Measurements from ENCODE around the gene DRAXIN. TPM values are rescaled to one million over a fixed set of nuclear protein-coding genes. Genes with fewer than 3 reads are reported as not detected.

The DRAXIN gene
- total RNA-seq, 1 experiment from 2014 or later = 20.5 TPM

DNA sequence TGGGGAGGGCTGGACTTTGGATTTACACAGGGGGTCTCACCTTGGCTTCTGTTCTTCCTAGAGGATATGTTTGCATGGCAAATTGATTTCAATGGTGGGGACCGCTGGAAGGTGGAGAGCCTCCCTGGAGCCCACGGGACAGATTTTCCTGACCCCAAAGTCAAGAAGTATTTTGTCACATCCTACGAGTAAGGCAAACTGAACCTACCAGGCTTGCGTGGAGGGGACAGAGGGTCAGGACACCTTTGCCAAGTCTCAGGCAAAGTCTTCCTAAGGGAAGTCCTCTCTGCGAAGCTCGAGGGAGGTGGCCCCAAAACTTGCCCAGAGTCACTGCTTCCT, 20.3 kb upstream of the DRAXIN start:
- Mint-ChIP-seq H3K4me1 (no peaks in the 10 kb centered on the region), H3K4me3 (no peak overlapping the region), H3K9me3 (no peaks in the 10 kb centered on the region), H3K27ac (no peak overlapping the region), H3K27me3 (ENCODE audit: low read depth) (peaks cover 1% of the 10 kb centered on the region; the same call in 1 of the 2 replicates), H3K36me3 (ENCODE audit: insufficient read depth in 1 of 3, low read depth in 3 of 3) (peaks cover 38 to 78% (median 70%) of the 10 kb centered on the region in 3 experiments)
- no peak overlapping the region for H2BK15ac ChIP-seq (ENCODE audit: low read depth, low read length)
- no peak overlapping the region for H3K56ac ChIP-seq (ENCODE audit: insufficient read length, low read depth, low read length)
- H2BK120ac ChIP-seq (ENCODE audit: low read depth, low read length, poor library complexity, severe bottlenecking) = no peak overlapping the region
- no peaks in the 10 kb centered on the region for H3K9me3 ChIP-seq (ENCODE audit: control insufficient read depth, low read depth, low read length)
- H3T11ph ChIP-seq (ENCODE audit: low read length) = no peak overlapping the region
- no peak overlapping the region for H3K23ac ChIP-seq (ENCODE audit: insufficient read length, low read depth, low read length)
- no peak overlapping the region for H4K5ac ChIP-seq (ENCODE audit: insufficient read length, low read depth, low read length)
- H2BK20ac ChIP-seq (ENCODE audit: low read depth, low read length, poor library complexity, severe bottlenecking) = no peak overlapping the region
- no peak overlapping the region for H2BK12ac ChIP-seq (ENCODE audit: insufficient read length, low read depth, low read length)
- no peak for DNase-seq
- H4K20me1 ChIP-seq (ENCODE audit: control insufficient read depth, insufficient read depth, insufficient read length) = no peaks in the 10 kb centered on the region
- no peak overlapping the region for H3K4ac ChIP-seq (ENCODE audit: low read depth, low read length)
- no peak overlapping the region for H2AFZ ChIP-seq (ENCODE audit: low read length)
- H2AK5ac ChIP-seq (ENCODE audit: insufficient read length, low read length) = no peak overlapping the region
- H4K91ac ChIP-seq (ENCODE audit: insufficient read length, low read depth, low read length) = no peak overlapping the region
- H3K14ac ChIP-seq (ENCODE audit: insufficient read depth, low read length) = no peak overlapping the region
- H3K79me1 ChIP-seq (ENCODE audit: insufficient read depth, low read depth, low read length, poor library complexity, severe bottlenecking) = no peaks in the 10 kb centered on the region
- no peaks in the 10 kb centered on the region for H3K4me1 ChIP-seq (ENCODE audit: insufficient read depth, low read length)
- no peak overlapping the region for H4K8ac ChIP-seq (replicated peaks; ENCODE audit: insufficient read length, low read depth, low read length)
- H3K27ac ChIP-seq (ENCODE audit: insufficient read length, low read depth, low read length) = no peak overlapping the region
- H3K18ac ChIP-seq (ENCODE audit: insufficient read length, low read depth, low read length) = no peak overlapping the region
- no peak overlapping the region for H3K4me2 ChIP-seq (ENCODE audit: insufficient read depth, insufficient read length, low read length)
- H3K23me2 ChIP-seq (ENCODE audit: insufficient read length, low read depth, low read length, poor library complexity, severe bottlenecking) = no peaks in the 10 kb centered on the region
- no peaks in the 10 kb centered on the region for H3K79me2 ChIP-seq (ENCODE audit: insufficient read depth, low read length)
- WGBS (ENCODE audit: extremely low coverage, insufficient read length, low lambda C conversion rate) = no CpG with 5 or more reads among the region's 6 CpGs
- no peak overlapping the region for H3K9ac ChIP-seq (ENCODE audit: extremely low read depth, insufficient read length, low read length)
- TF ChIP-seq, protein P1, sequence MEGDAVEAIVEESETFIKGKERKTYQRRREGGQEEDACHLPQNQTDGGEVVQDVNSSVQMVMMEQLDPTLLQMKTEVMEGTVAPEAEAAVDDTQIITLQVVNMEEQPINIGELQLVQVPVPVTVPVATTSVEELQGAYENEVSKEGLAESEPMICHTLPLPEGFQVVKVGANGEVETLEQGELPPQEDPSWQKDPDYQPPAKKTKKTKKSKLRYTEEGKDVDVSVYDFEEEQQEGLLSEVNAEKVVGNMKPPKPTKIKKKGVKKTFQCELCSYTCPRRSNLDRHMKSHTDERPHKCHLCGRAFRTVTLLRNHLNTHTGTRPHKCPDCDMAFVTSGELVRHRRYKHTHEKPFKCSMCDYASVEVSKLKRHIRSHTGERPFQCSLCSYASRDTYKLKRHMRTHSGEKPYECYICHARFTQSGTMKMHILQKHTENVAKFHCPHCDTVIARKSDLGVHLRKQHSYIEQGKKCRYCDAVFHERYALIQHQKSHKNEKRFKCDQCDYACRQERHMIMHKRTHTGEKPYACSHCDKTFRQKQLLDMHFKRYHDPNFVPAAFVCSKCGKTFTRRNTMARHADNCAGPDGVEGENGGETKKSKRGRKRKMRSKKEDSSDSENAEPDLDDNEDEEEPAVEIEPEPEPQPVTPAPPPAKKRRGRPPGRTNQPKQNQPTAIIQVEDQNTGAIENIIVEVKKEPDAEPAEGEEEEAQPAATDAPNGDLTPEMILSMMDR (conservative IDR thresholded peaks at IDR 0.05) = no peak
- H2BK5ac ChIP-seq (ENCODE audit: insufficient read length, low read length) = no peak overlapping the region
- H3K27me3 ChIP-seq (ENCODE audit: insufficient read depth, low read length) = no peaks in the 10 kb centered on the region

Data from H9 (cell line).